ENCODE measurements around the gene GORAB.

Gene GORAB

DNA sequence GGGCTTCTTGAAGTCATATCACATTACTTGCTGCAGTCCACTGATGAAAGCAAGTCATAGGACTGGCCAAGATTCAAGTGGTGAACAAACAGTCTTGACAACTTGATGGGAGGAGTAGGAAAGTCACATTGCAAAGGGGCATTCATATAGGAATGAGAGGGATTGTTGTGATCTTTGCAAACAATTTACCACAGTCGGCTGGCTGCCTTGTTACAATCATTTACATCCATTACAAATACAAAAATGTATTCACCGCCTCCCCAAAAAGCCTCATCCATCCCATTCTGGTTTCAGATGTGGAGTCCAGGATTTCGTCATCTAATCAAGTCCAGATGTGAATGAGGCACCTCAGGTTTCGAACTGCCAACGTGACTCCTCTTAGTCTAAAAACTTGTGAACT lies 26.8 kb downstream of the GORAB start:
- no peak overlapping the region for H3K4me3 ChIP-seq (ENCODE audit: insufficient read length, low read depth)
- peaks cover 4% of the 10 kb centered on the region for H3K4me1 ChIP-seq (ENCODE audit: insufficient read depth, insufficient read length)

DNA sequence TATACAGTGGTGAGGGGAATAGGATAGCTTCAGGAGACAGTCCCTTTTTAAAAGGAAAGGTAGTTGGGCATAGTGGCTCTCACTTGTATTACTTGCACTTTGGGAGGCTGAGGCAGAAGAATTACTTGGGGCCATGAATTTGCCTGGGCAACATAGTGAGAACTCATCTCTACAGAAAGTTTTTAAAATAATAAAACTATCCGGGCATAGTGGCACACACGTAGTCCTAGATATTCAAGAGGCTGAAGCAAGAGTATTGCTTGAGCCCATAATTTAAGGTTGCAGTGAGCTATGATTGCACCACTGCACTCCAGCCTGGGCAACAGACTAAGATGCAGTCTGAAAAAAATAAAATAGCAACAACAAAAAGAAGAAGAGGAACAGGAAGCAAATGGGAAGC lies 27.2 kb downstream of the GORAB start:
- Histone ChIP-seq H3K27me3 (ENCODE audit: insufficient read depth, insufficient read length) (no peaks in the 10 kb centered on the region), H3K4me1 (ENCODE audit: insufficient read depth, insufficient read length) (peaks cover 4% of the 10 kb centered on the region), H3K4me3 (ENCODE audit: insufficient read length, low read depth) (no peak overlapping the region), H3K9me3 (ENCODE audit: insufficient read depth, low read length) (peaks cover 34% of the 10 kb centered on the region), H3K36me3 (ENCODE audit: insufficient read depth, insufficient read length, low read length) (peaks cover 8% of the 10 kb centered on the region), H3K9ac (ENCODE audit: insufficient read length, low read depth) (no peak overlapping the region)
- DNase-seq (ENCODE audit: low read depth, low spot score): no peak
- TF ChIP-seq SUZ12 (IDR thresholded peaks at IDR 0.05; ENCODE audit: extremely low read depth, insufficient read depth, insufficient read length) (no peak), ZNF274 (IDR thresholded peaks at IDR 0.05; ENCODE audit: low read depth, low read length) (peak; percentile 77), YY1 (IDR thresholded peaks at IDR 0.05; ENCODE audit: insufficient read depth, insufficient read length) (no peak)

More for the DNA sequence above, 26.8 kb downstream of the GORAB start:
- H3K9ac ChIP-seq (ENCODE audit: insufficient read length, low read depth): no peak overlapping the region
- peaks cover 9% of the 10 kb centered on the region for H3K36me3 ChIP-seq (ENCODE audit: insufficient read depth, insufficient read length, low read length)
- TF ChIP-seq ZNF274 (IDR thresholded peaks at IDR 0.05; ENCODE audit: low read depth, low read length) (no peak), SUZ12 (IDR thresholded peaks at IDR 0.05; ENCODE audit: extremely low read depth, insufficient read depth, insufficient read length) (no peak), YY1 (IDR thresholded peaks at IDR 0.05; ENCODE audit: insufficient read depth, insufficient read length) (no peak)
- no peaks in the 10 kb centered on the region for H3K27me3 ChIP-seq (ENCODE audit: insufficient read depth, insufficient read length)
- H3K9me3 ChIP-seq (ENCODE audit: insufficient read depth, low read length): peaks cover 34% of the 10 kb centered on the region
- no peak for DNase-seq (ENCODE audit: low read depth, low spot score)

DNA sequence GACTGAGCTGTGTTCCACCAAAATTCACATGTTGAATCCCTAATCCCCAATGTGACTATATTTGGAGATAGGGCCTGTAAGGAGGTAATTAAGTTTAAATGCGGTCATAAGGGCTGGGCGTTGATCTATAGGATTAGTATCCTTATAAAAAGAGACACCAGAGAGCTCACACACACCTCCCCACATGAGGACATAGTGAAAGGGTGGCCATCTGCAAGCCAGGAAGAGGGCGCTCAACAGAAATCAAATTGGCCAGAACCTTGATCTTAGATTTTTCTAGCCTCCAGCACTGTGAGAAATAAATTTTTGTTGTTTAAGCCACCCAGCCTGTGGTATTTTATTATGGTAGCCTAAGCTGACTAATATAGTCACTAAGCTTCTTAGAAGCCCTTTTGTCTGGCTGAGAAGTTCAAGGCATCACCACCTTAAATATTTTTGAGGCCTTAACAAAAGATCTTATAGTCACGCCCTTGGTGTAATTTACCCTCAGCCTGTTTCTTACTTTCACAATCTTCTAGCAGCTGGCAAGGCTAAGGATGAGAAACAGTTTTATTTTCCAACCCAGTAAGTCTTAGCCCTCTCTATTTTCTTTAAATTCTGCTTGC lies 28.8 kb downstream of the GORAB start:
- Histone ChIP-seq H3K27me3 (ENCODE audit: insufficient read depth, insufficient read length) (no peaks in the 10 kb centered on the region), H3K36me3 (ENCODE audit: insufficient read depth, insufficient read length, low read length) (no peaks in the 10 kb centered on the region), H3K4me3 (ENCODE audit: insufficient read length, low read depth) (no peak overlapping the region), H3K9ac (ENCODE audit: insufficient read length, low read depth) (no peak overlapping the region), H3K9me3 (ENCODE audit: insufficient read depth, low read length) (peaks cover 34% of the 10 kb centered on the region), H3K4me1 (ENCODE audit: insufficient read depth, insufficient read length) (peaks cover 4% of the 10 kb centered on the region)
- DNase-seq (ENCODE audit: low read depth, low spot score): no peak
- TF ChIP-seq SUZ12 (IDR thresholded peaks at IDR 0.05; ENCODE audit: extremely low read depth, insufficient read depth, insufficient read length): no peak
- TF ChIP-seq YY1 (IDR thresholded peaks at IDR 0.05; ENCODE audit: insufficient read depth, insufficient read length): no peak
- TF ChIP-seq ZNF274 (IDR thresholded peaks at IDR 0.05; ENCODE audit: low read depth, low read length): no peak

DNA sequence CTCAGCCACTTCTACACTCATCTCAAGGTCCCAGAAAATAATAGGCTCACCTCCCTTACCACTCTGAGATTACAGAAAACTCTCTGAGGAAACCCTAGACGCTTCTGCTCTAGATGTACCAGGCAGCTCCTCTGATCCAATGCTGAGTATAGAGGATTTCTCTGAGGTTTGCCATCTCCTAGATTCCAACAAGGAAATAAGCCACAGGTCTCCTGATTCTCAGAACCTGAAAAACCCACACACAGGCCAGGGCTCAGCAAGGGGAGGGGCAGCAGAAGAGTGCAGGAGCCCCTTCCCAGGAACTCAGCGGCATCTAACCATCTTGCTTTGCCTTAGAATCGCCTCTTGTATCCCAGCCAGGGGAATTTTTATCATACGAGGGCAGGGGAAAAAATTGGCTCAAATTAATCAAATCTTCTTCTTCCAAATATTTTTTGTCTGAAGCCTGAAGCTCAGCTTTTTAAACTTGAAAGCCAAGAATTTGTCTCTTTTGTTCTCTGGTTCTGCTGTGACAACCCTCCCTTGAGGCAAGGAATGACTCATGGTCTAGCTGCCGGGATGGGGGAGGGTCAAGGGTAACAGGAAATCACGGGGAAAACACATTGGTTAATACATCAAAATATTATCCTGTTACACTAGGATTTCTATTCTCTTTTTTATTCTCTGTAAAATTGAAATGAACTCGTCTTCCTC lies 30.8 kb downstream of the GORAB start:
- H3K4me3 ChIP-seq (ENCODE audit: insufficient read length, low read depth): no peak overlapping the region
- peaks cover 34% of the 10 kb centered on the region for H3K9me3 ChIP-seq (ENCODE audit: insufficient read depth, low read length)
- H3K36me3 ChIP-seq (ENCODE audit: insufficient read depth, insufficient read length, low read length): no peaks in the 10 kb centered on the region
- peak; percentile 84 for DNase-seq (ENCODE audit: low read depth, low spot score)
- H3K4me1 ChIP-seq (ENCODE audit: insufficient read depth, insufficient read length): peaks cover 4% of the 10 kb centered on the region
- no peak for TF ChIP-seq YY1 (IDR thresholded peaks at IDR 0.05; ENCODE audit: insufficient read depth, insufficient read length)
- no peak for TF ChIP-seq ZNF274 (IDR thresholded peaks at IDR 0.05; ENCODE audit: low read depth, low read length)
- no peak for TF ChIP-seq SUZ12 (IDR thresholded peaks at IDR 0.05; ENCODE audit: extremely low read depth, insufficient read depth, insufficient read length)
- H3K27me3 ChIP-seq (ENCODE audit: insufficient read depth, insufficient read length): no peaks in the 10 kb centered on the region
- H3K9ac ChIP-seq (ENCODE audit: insufficient read length, low read depth): peak overlapping the region; percentile 6

DNA sequence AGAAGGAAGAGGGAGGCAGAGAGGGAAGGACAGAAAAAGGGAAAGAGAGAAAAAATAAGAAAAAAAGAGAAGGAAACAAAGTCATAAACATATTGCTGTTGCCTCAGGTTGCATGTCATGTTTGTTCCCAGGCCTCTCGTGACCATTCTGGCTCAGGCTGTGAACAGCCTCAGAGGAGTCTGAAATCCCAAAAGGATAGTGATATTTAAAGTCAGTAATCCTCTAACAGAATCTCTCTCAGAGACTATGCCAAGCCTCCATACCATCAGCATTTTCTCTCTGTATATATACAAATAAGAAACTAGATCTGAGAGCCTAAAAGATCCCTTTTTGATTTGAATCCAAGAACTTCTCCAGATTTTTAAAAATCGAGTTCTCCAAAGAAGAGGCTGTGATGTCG lies 35.2 kb downstream of the GORAB start:
- no peak overlapping the region for H3K4me3 ChIP-seq (ENCODE audit: insufficient read length, low read depth)
- no peak for TF ChIP-seq ZNF274 (IDR thresholded peaks at IDR 0.05; ENCODE audit: low read depth, low read length)
- no peak for TF ChIP-seq SUZ12 (IDR thresholded peaks at IDR 0.05; ENCODE audit: extremely low read depth, insufficient read depth, insufficient read length)
- TF ChIP-seq YY1 (IDR thresholded peaks at IDR 0.05; ENCODE audit: insufficient read depth, insufficient read length): no peak
- H3K9ac ChIP-seq (ENCODE audit: insufficient read length, low read depth): no peak overlapping the region
- DNase-seq (ENCODE audit: low read depth, low spot score): no peak
- H3K36me3 ChIP-seq (ENCODE audit: insufficient read depth, insufficient read length, low read length): no peaks in the 10 kb centered on the region
- no peaks in the 10 kb centered on the region for H3K27me3 ChIP-seq (ENCODE audit: insufficient read depth, insufficient read length)
- H3K9me3 ChIP-seq (ENCODE audit: insufficient read depth, low read length): no peaks in the 10 kb centered on the region
- peaks cover 2% of the 10 kb centered on the region for H3K4me1 ChIP-seq (ENCODE audit: insufficient read depth, insufficient read length)

DNA sequence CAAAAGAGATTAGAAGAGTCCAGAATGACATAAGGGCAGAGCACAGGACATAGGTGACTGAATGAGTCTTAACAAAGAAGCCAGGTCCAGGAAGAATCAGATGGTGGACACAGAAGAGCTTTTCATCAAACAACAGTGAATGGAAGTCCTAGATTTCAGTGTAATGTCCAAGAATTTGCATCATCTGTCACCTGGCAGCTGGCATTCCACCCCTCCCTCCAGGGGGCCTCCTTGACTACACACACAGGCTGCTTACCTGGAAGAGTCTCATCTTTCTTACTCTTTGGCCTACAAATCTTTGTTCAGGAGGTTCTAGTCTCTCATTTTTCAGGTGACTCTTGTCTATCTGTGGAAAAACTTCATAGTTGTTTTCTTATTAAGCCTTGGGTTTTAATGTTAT lies 36.2 kb downstream of the GORAB start:
- Histone ChIP-seq H3K27me3 (ENCODE audit: insufficient read depth, insufficient read length) (no peaks in the 10 kb centered on the region), H3K4me1 (ENCODE audit: insufficient read depth, insufficient read length) (no peaks in the 10 kb centered on the region), H3K36me3 (ENCODE audit: insufficient read depth, insufficient read length, low read length) (no peaks in the 10 kb centered on the region), H3K9me3 (ENCODE audit: insufficient read depth, low read length) (no peaks in the 10 kb centered on the region), H3K9ac (ENCODE audit: insufficient read length, low read depth) (no peak overlapping the region), H3K4me3 (ENCODE audit: insufficient read length, low read depth) (no peak overlapping the region)
- DNase-seq (ENCODE audit: low read depth, low spot score): no peak
- no peak for TF ChIP-seq SUZ12 (IDR thresholded peaks at IDR 0.05; ENCODE audit: extremely low read depth, insufficient read depth, insufficient read length)
- TF ChIP-seq YY1 (IDR thresholded peaks at IDR 0.05; ENCODE audit: insufficient read depth, insufficient read length): no peak
- TF ChIP-seq ZNF274 (IDR thresholded peaks at IDR 0.05; ENCODE audit: low read depth, low read length): no peak

DNA sequence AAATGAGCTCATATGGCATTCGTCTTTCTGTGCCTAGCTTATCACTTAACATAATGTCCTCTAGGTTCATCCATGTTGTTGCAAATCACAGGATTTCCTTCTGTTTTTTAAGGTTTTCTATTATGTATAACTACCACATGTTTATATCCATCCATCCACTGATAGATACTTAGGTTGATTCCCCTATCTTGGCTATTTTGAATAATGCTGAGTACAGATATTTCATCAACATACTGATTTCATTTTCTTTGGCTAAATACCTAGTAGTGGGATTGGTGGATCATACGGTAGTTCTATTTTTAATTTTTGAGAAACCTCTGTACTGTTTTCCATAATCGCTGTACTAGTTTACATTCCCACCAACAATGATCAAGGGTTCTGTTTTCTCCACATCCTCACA lies 45.0 kb downstream of the GORAB start:
- Histone ChIP-seq H3K4me1 (ENCODE audit: insufficient read depth, insufficient read length) (no peaks in the 10 kb centered on the region), H3K4me3 (ENCODE audit: insufficient read length, low read depth) (no peak overlapping the region), H3K27me3 (ENCODE audit: insufficient read depth, insufficient read length) (no peaks in the 10 kb centered on the region), H3K36me3 (ENCODE audit: insufficient read depth, insufficient read length, low read length) (no peaks in the 10 kb centered on the region), H3K9ac (ENCODE audit: insufficient read length, low read depth) (no peak overlapping the region), H3K9me3 (ENCODE audit: insufficient read depth, low read length) (no peaks in the 10 kb centered on the region)
- no peak for DNase-seq (ENCODE audit: low read depth, low spot score)
- TF ChIP-seq SUZ12 (IDR thresholded peaks at IDR 0.05; ENCODE audit: extremely low read depth, insufficient read depth, insufficient read length) (no peak), ZNF274 (IDR thresholded peaks at IDR 0.05; ENCODE audit: low read depth, low read length) (no peak), YY1 (IDR thresholded peaks at IDR 0.05; ENCODE audit: insufficient read depth, insufficient read length) (no peak)

Measured in NT2/D1 (cell line).